ENCODE data around the gene WDR6.

WDR6 gene

GRCh38 chr3:48982016-48982415 lies 25.2 kb upstream of the WDR6 start:
- ATAC-seq: no peak
- no peak for TF ChIP-seq ZFP3 (CRISPR knock-in tag; IDR thresholded peaks at IDR 0.05)
- no peak for TF ChIP-seq CSDC2 (CRISPR knock-in tag; IDR thresholded peaks at IDR 0.05)
- TF ChIP-seq CREB5 (CRISPR knock-in tag; IDR thresholded peaks at IDR 0.05; ENCODE audit: low read depth): no peak
- no peak for TF ChIP-seq ZFP30 (CRISPR knock-in tag; IDR thresholded peaks at IDR 0.05)
- TF ChIP-seq ZC3H10 (CRISPR knock-in tag; IDR thresholded peaks at IDR 0.05): no peak
- TF ChIP-seq RARB (CRISPR knock-in tag; IDR thresholded peaks at IDR 0.05): no peak
- no peak for TF ChIP-seq TOX (CRISPR knock-in tag; IDR thresholded peaks at IDR 0.05; ENCODE audit: borderline replicate concordance)
- TF ChIP-seq ZNF70 (CRISPR knock-in tag; IDR thresholded peaks at IDR 0.05): no peak
- TF ChIP-seq PPARA (CRISPR knock-in tag; IDR thresholded peaks at IDR 0.05; ENCODE audit: borderline replicate concordance): no peak
- no peak for TF ChIP-seq POU6F1 (CRISPR knock-in tag; IDR thresholded peaks at IDR 0.05; ENCODE audit: borderline replicate concordance, low read depth)
- TF ChIP-seq TSHZ2 (CRISPR knock-in tag; IDR thresholded peaks at IDR 0.05): no peak
- TF ChIP-seq ISL1 (CRISPR knock-in tag; IDR thresholded peaks at IDR 0.05): no peak
- no peak for TF ChIP-seq ZNF565 (CRISPR knock-in tag; conservative IDR thresholded peaks at IDR 0.05; ENCODE audit: low read depth)
- TF ChIP-seq PATZ1 (CRISPR knock-in tag; IDR thresholded peaks at IDR 0.05; ENCODE audit: borderline replicate concordance): no peak
- no peak for TF ChIP-seq SNAI2 (CRISPR knock-in tag; IDR thresholded peaks at IDR 0.05)
- TF ChIP-seq ARNTL (CRISPR knock-in tag; IDR thresholded peaks at IDR 0.05; ENCODE audit: borderline replicate concordance, low read depth): no peak
- no peak for TF ChIP-seq TCF4 (CRISPR knock-in tag; IDR thresholded peaks at IDR 0.05; ENCODE audit: borderline replicate concordance)
- TF ChIP-seq OSR1 (CRISPR knock-in tag; IDR thresholded peaks at IDR 0.05): no peak
- TF ChIP-seq ESRRG (CRISPR knock-in tag; IDR thresholded peaks at IDR 0.05): no peak

GRCh38 chr3:48982686-48983085 lies 24.5 kb upstream of the WDR6 start:
- TF ChIP-seq ZNF565 (CRISPR knock-in tag; conservative IDR thresholded peaks at IDR 0.05; ENCODE audit: low read depth): no peak
- no peak for TF ChIP-seq CSDC2 (CRISPR knock-in tag; IDR thresholded peaks at IDR 0.05)
- no peak for TF ChIP-seq CSRNP3 (CRISPR knock-in tag; IDR thresholded peaks at IDR 0.05)
- TF ChIP-seq OSR1 (CRISPR knock-in tag; IDR thresholded peaks at IDR 0.05): no peak
- ATAC-seq: no peak

GRCh38 chr3:48983096-48983495 lies 24.1 kb upstream of the WDR6 start:
- TF ChIP-seq ZNF70 (CRISPR knock-in tag; IDR thresholded peaks at IDR 0.05): no peak
- ATAC-seq: no peak

- TF ChIP-seq CSRNP3 (CRISPR knock-in tag; IDR thresholded peaks at IDR 0.05) (no peak), CREB5 (CRISPR knock-in tag; IDR thresholded peaks at IDR 0.05; ENCODE audit: low read depth) (no peak), TSHZ2 (CRISPR knock-in tag; IDR thresholded peaks at IDR 0.05) (no peak)
- no peak for ATAC-seq
These were observed 22.5 kb upstream of the WDR6 start for GRCh38 chr3:48984663-48985062.

Data from SK-N-SH treated with all-trans-retinoic acid at 6 μM for 48 hours (cell line).